A549 (cell line): ENCODE data around the gene ODC1. TPM values are rescaled to one million over a fixed set of nuclear protein-coding genes. Genes with fewer than 3 reads are reported as not detected.

Experiments
- ATAC-seq, 2 experiments: fragments of 200-7000 bp in 1 of 2; fragments of >200 bp in 1 of 2; cut with Nextera tagmentation in 1 of 2; cut with Tn5 transposase in 1 of 2; 3 replicates each; pipeline versions ENCODE4 v1.8.0 to v1.9.1; 2018 to 2020; ENCODE audit warnings: mild to moderate bottlenecking in 1 of 2, moderate library complexity in 1 of 2
- CTCF ChIA-PET: fragments of 300-600 bp; sonication (Branson Sonifier 250); formaldehyde crosslinking; extraction: SDS; loops from one replicate; lab custom pipeline; 2021; ENCODE audit warnings: antibody characterized with exemption, inconsistent platforms; lab: Yijun Ruan, JAX
- POLR2A ChIA-PET: fragments of 350-600 bp; formaldehyde crosslinking; extraction: SDS; loops from one replicate; lab custom pipeline; 2021; ENCODE audit warnings: antibody characterized with exemption, inconsistent platforms; lab: Yijun Ruan, JAX
- DNase-seq, 2 experiments: peaks; one replicate each; pipeline versions ENCODE4 v3.0.0 to v3.0.0-alpha.2; 2011 to 2016; ENCODE audit warnings: low read depth in 1 of 2, low spot score in 1 of 2
- FAIRE-seq: peaks from 2 replicates; lab custom pipeline; 2011; peaks lifted over from hg19 to GRCh38; lab: Jason Lieb, UNC
- H3K27ac ChIP-seq, 2 experiments: fragments of >200 bp; sonication (Bioruptor Twin); formaldehyde crosslinking; 3 replicates each; pipeline ENCODE4 v1.5.1; 2016 to 2017
- H3K4me1 ChIP-seq: fragments of >200 bp; sonication (Bioruptor Twin); formaldehyde crosslinking; 3 replicates; pipeline ENCODE4 v1.6.1; 2016
- H3K4me2 ChIP-seq: fragments of >200 bp; sonication (Bioruptor Twin); formaldehyde crosslinking; 3 replicates; pipeline ENCODE4 v1.6.1; 2016
- H3K4me3 ChIP-seq: fragments of >200 bp; sonication (Bioruptor Twin); formaldehyde crosslinking; 3 replicates; pipeline ENCODE4 v1.5.1; 2016
- H3K9me3 ChIP-seq: fragments of >200 bp; sonication (Bioruptor Twin); formaldehyde crosslinking; 3 replicates; pipeline ENCODE4 v1.6.1; 2016
- ATOH8 ChIP-seq: fragments of 250-450 bp; sonication (Bioruptor Pico); IDR thresholded peaks from 2 replicates; pipeline ENCODE4 v1.5.0; 2020; ENCODE audit warnings: low read depth, mild to moderate bottlenecking, moderate library complexity
- CBX8 ChIP-seq: fragments of 200-600 bp; sonication (generic); IDR thresholded peaks from 2 replicates; pipeline ENCODE4 v1.6.1; 2016
- CHD4 ChIP-seq: fragments of 200-600 bp; sonication (generic); IDR thresholded peaks from 2 replicates; pipeline ENCODE4 v1.6.1; 2016; ENCODE audit warnings: antibody characterized with exemption, mild to moderate bottlenecking, borderline replicate concordance
- CTCF ChIP-seq: fragments of >200 bp; sonication (Bioruptor Twin); formaldehyde crosslinking; IDR thresholded peaks from 3 replicates; pipeline ENCODE4 v1.5.1; 2016
- EHF ChIP-seq: fragments of 250-450 bp; sonication (Bioruptor Pico); IDR thresholded peaks from 2 replicates; pipeline ENCODE4 v1.5.0; 2020; ENCODE audit warnings: mild to moderate bottlenecking
- EHMT2 ChIP-seq: fragments of 200-600 bp; sonication (generic); IDR thresholded peaks from 2 replicates; pipeline ENCODE4 v1.6.1; 2016; ENCODE audit warnings: antibody characterized with exemption, low read depth, mild to moderate bottlenecking, moderate library complexity
- EP300 ChIP-seq, 2 experiments: fragments of >200 bp; sonication (Bioruptor Twin); formaldehyde crosslinking; IDR thresholded peaks; 2 replicates in 1 of 2; 3 replicates in 1 of 2; pipeline ENCODE4 v1.6.1; 2016 to 2017
- FOSL2 ChIP-seq, 2 experiments: fragments of 450-650 bp in 1 of 2; fragments of >200 bp in 1 of 2; sonication (Bioruptor Twin) in 1 of 2; formaldehyde crosslinking; IDR thresholded peaks; 2 replicates each; pipeline versions ENCODE4 v1.5.0 to v1.6.1; 2016 to 2020; ENCODE audit warnings: mild to moderate bottlenecking in 1 of 2, moderate library complexity in 1 of 2
- FOXS1 ChIP-seq: fragments of 250-450 bp; sonication (Bioruptor Pico); IDR thresholded peaks from 2 replicates; pipeline ENCODE4 v1.5.0; 2020; ENCODE audit warnings: mild to moderate bottlenecking, moderate library complexity
- GATA3 ChIP-seq: IDR thresholded peaks from 2 replicates; pipeline ENCODE4 v1.6.1; 2012; ENCODE audit warnings: borderline replicate concordance
- HDAC2 ChIP-seq: fragments of 200-600 bp; sonication (generic); IDR thresholded peaks from 2 replicates; pipeline ENCODE4 v1.6.1; 2016
- HES2 ChIP-seq: fragments of >200 bp; sonication (Bioruptor Twin); formaldehyde crosslinking; IDR thresholded peaks from 2 replicates; pipeline ENCODE4 v1.6.1; 2016
- HMGXB4 ChIP-seq: fragments of 250-450 bp; sonication (Bioruptor Pico); IDR thresholded peaks from 2 replicates; pipeline ENCODE4 v1.5.0; 2021; ENCODE audit warnings: mild to moderate bottlenecking, moderate library complexity, borderline replicate concordance
- HOXA7 ChIP-seq: fragments of 250-450 bp; sonication (Bioruptor Pico); IDR thresholded peaks from 2 replicates; pipeline ENCODE4 v1.5.0; 2020; ENCODE audit warnings: mild to moderate bottlenecking, moderate library complexity
- HOXB5 ChIP-seq: fragments of 250-450 bp; sonication (Bioruptor Pico); IDR thresholded peaks from 2 replicates; pipeline ENCODE4 v1.5.0; 2020; ENCODE audit warnings: mild to moderate bottlenecking, moderate library complexity
- JUNB ChIP-seq: fragments of >200 bp; sonication (Bioruptor Twin); formaldehyde crosslinking; IDR thresholded peaks from 2 replicates; pipeline ENCODE4 v1.6.1; 2016
- KDM5A ChIP-seq: fragments of 200-600 bp; sonication (generic); IDR thresholded peaks from 2 replicates; pipeline ENCODE4 v1.6.1; 2016; ENCODE audit warnings: antibody characterized with exemption, mild to moderate bottlenecking
- MAZ ChIP-seq: fragments of 150-350 bp; IDR thresholded peaks from 2 replicates; pipeline ENCODE4 v1.6.1; 2014; ENCODE audit warnings: antibody characterized with exemption, low read depth, low read length, borderline replicate concordance
- MYC ChIP-seq: IDR thresholded peaks from 2 replicates; pipeline ENCODE4 v1.6.1; 2012; ENCODE audit warnings: mild to moderate bottlenecking, inconsistent platforms, low read length, improper control_type of control experiment, borderline replicate concordance
- NPAS2 ChIP-seq: fragments of 250-450 bp; sonication (Bioruptor Pico); IDR thresholded peaks from 2 replicates; pipeline ENCODE4 v1.8.0; 2022; ENCODE audit warnings: mild to moderate bottlenecking, moderate library complexity, borderline replicate concordance
- RAD21 ChIP-seq, 2 experiments: fragments of >200 bp in 1 of 2; sonication (Bioruptor Twin) in 1 of 2; formaldehyde crosslinking in 1 of 2; IDR thresholded peaks in 1 of 2; conservative IDR thresholded peaks in 1 of 2; 2 replicates in 1 of 2; 3 replicates in 1 of 2; pipeline ENCODE4 v1.6.1; 2012 to 2018; ENCODE audit warnings: inconsistent platforms in 1 of 2
- REST ChIP-seq: fragments of 200-600 bp; sonication (generic); IDR thresholded peaks from 2 replicates; pipeline ENCODE4 v1.6.1; 2016; ENCODE audit warnings: antibody characterized with exemption, mild to moderate bottlenecking, moderate library complexity
- TP53 ChIP-seq: fragments of 250-450 bp; sonication (Bioruptor Pico); IDR thresholded peaks from 2 replicates; pipeline ENCODE4 v1.5.0; 2021; ENCODE audit warnings: mild to moderate bottlenecking, moderate library complexity
- USF2 ChIP-seq: fragments of 450-650 bp; IDR thresholded peaks from 2 replicates; pipeline ENCODE4 v1.6.1; 2014; ENCODE audit warnings: antibody characterized with exemption
- ZFP36 ChIP-seq: fragments of 450-650 bp; IDR thresholded peaks from 2 replicates; pipeline ENCODE4 v1.6.1; 2014; ENCODE audit warnings: borderline replicate concordance; ENCODE audit not compliant: partially characterized antibody
- ZSCAN20 ChIP-seq: fragments of 250-450 bp; sonication (Bioruptor Pico); IDR thresholded peaks from 2 replicates; pipeline ENCODE4 v1.8.0; 2022; ENCODE audit warnings: mild to moderate bottlenecking, moderate library complexity
- WGBS: methylation state at CpG from one replicate; pipeline ENCODE4 v1.1.6; 2017; ENCODE audit errors: missing lambda C conversion rate; 5-methylcytosine and 5-hydroxymethylcytosine counted together
- polyA plus RNA-seq, 4 experiments: library from polyadenylated mRNA; depleted of rRNA in 3 of 4; stranded (reverse); fragments of >200 nt; fragmentation: RNase III in 1 of 4; extraction: RNeasy Plus Mini Kit Qiagen cat#74134 plus additional on column Dnase treatment in 1 of 4; gene quantifications; 2 replicates in 3 of 4; 3 replicates in 1 of 4; pipeline ENCODE4 v1.2.3, GENCODE V29; 2011 to 2017
- TF ChIP-seq, protein P1 (sequence below): IDR thresholded peaks from 2 replicates; pipeline ENCODE4 v1.6.1; 2012
- TF ChIP-seq, protein P2 (sequence below): IDR thresholded peaks from 2 replicates; pipeline ENCODE4 v1.6.1; 2012

Gene ODC1
- polyA plus RNA-seq, 2 of the 4 experiments (the other 2 are of a cell fraction) = 57.8 to 265 TPM

GRCh38 chr2:10441948-10442347 is 6.2 kb downstream of the ODC1 start:
- no peak overlapping the region for H3K27ac ChIP-seq
- WGBS = 91% methylated on average over 8 of the region's 8 CpGs
- no peak overlapping the region for H3K4me2 ChIP-seq
- ATAC-seq = no peak
- H3K4me3 ChIP-seq = no peak overlapping the region
- no peak for DNase-seq
- H3K9me3 ChIP-seq = no peaks in the 10 kb centered on the region
- CTCF ChIA-PET = no interaction called here
- peaks cover 9% of the 10 kb centered on the region for H3K4me1 ChIP-seq
- TF ChIP-seq MYC = no peak
- no peak for TF ChIP-seq ATOH8 (CRISPR knock-in tag)
- TF ChIP-seq REST = no peak
- no peak for TF ChIP-seq HOXB5 (CRISPR knock-in tag)
- no peak for TF ChIP-seq NPAS2 (CRISPR knock-in tag)
- TF ChIP-seq EHF (CRISPR knock-in tag) = no peak
- TF ChIP-seq CBX8 = no peak
- TF ChIP-seq HMGXB4 (CRISPR knock-in tag) = no peak
- TF ChIP-seq KDM5A = no peak
- no peak for TF ChIP-seq RAD21 (conservative IDR thresholded peaks at IDR 0.05 in 1 of 2, IDR thresholded peaks at IDR 0.05 in 1 of 2)
- TF ChIP-seq CHD4 = no peak
- TF ChIP-seq HOXA7 (CRISPR knock-in tag) = no peak
- TF ChIP-seq EP300 (IDR thresholded peaks at IDR 0.05) = no peak
- TF ChIP-seq FOXS1 (CRISPR knock-in tag) = no peak
- TF ChIP-seq HES2 = no peak
- POLR2A ChIA-PET = no interaction called here
- FAIRE-seq = no peak

GRCh38 chr2:10440736-10441135 is 7.4 kb downstream of the ODC1 start:
- Histone ChIP-seq H3K27ac (no peak overlapping the region), H3K9me3 (no peaks in the 10 kb centered on the region), H3K4me3 (no peak overlapping the region), H3K4me1 (no peaks in the 10 kb centered on the region), H3K4me2 (no peak overlapping the region)
- no peak for ATAC-seq
- DNase-seq = no peak
- 90% methylated on average over 6 of the region's 6 CpGs for WGBS
- no peak for FAIRE-seq
- CTCF ChIA-PET = interaction anchor here (0.8 to 12.0 kb wide), 6 partner anchors 31 to 368 kb away, joined by 3 to 322 read pairs (median 24); partner anchors contain the start of gene RRM2
- POLR2A ChIA-PET = interaction anchor here (2.8 kb wide), 1 partner anchor 7 kb away, joined by 19 read pairs; the partner anchor contains the start of gene ODC1
- no peak for TF ChIP-seq JUNB
- no peak for TF ChIP-seq ZSCAN20 (CRISPR knock-in tag)
- TF ChIP-seq, protein P1, sequence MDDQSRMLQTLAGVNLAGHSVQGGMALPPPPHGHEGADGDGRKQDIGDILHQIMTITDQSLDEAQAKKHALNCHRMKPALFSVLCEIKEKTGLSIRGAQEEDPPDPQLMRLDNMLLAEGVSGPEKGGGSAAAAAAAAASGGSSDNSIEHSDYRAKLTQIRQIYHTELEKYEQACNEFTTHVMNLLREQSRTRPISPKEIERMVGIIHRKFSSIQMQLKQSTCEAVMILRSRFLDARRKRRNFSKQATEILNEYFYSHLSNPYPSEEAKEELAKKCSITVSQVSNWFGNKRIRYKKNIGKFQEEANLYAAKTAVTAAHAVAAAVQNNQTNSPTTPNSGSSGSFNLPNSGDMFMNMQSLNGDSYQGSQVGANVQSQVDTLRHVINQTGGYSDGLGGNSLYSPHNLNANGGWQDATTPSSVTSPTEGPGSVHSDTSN = no peak
- TF ChIP-seq MAZ = no peak
- TF ChIP-seq, protein P2, sequence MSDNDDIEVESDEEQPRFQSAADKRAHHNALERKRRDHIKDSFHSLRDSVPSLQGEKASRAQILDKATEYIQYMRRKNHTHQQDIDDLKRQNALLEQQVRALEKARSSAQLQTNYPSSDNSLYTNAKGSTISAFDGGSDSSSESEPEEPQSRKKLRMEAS = no peak
- no peak for TF ChIP-seq EHF (CRISPR knock-in tag)
- TF ChIP-seq TP53 (CRISPR knock-in tag) = no peak
- no peak for TF ChIP-seq CTCF
- no peak for TF ChIP-seq USF2
- no peak for TF ChIP-seq ZFP36
- TF ChIP-seq FOSL2 (IDR thresholded peaks at IDR 0.05) = no peak
- TF ChIP-seq FOSL2 (CRISPR knock-in tag; IDR thresholded peaks at IDR 0.05) = no peak
- TF ChIP-seq HOXB5 (CRISPR knock-in tag) = no peak
- no peak for TF ChIP-seq GATA3
- no peak for TF ChIP-seq EHMT2
- TF ChIP-seq HDAC2 = no peak
